HTERT RPE-1 (cell line): ENCODE data around the gene STPG4.
"Not testable (repeated sequence)": the region's sequence is repeated elsewhere in the genome, so short reads cannot be mapped to it uniquely, and the experiment has no call there.

Experiments
- in situ Hi-C: fragments of 300-500 bp; cut with MboI; formaldehyde crosslinking; loops from 4 replicates; pipeline ENCODE4 v1.14.3; 2020; ENCODE audit warnings: low sequenced_read_pairs

The STPG4 gene

GRCh38 chr2:47173986-47174732 is 19.1 kb upstream of the STPG4 start:
- in situ Hi-C loops, result no loop called here

GRCh38 chr2:47172922-47173695 is 18.0 kb upstream of the STPG4 start:
- in situ Hi-C loops, result no loop called here

GRCh38 chr2:47172156-47172921 is 17.2 kb upstream of the STPG4 start:
- in situ Hi-C loops, result no loop called here

- in situ Hi-C loops, result no loop called here
These were observed 14.7 kb upstream of the STPG4 start for GRCh38 chr2:47169784-47170183.

- in situ Hi-C loops, result not testable (repeated sequence)
These were observed 13.8 kb upstream of the STPG4 start for GRCh38 chr2:47168895-47169294.

- in situ Hi-C loops, result no loop called here
These were observed 12.0 kb upstream of the STPG4 start for GRCh38 chr2:47167149-47167548.

GRCh38 chr2:47165001-47165555 is 10.0 kb upstream of the STPG4 start:
- in situ Hi-C loops, result no loop called here

- in situ Hi-C loops, result no loop called here
These were observed 7.7 kb upstream of the STPG4 start for GRCh38 chr2:47162780-47163179.

GRCh38 chr2:47161475-47161874 is 6.4 kb upstream of the STPG4 start:
- in situ Hi-C loops, result no loop called here

GRCh38 chr2:47160660-47161059 is 5.6 kb upstream of the STPG4 start:
- in situ Hi-C loops, result no loop called here

- in situ Hi-C loops, result no loop called here
These were observed 5.1 kb upstream of the STPG4 start for GRCh38 chr2:47160211-47160610.

GRCh38 chr2:47159627-47160026 is 4.5 kb upstream of the STPG4 start:
- in situ Hi-C loops, result no loop called here

- in situ Hi-C loops, result no loop called here
These were observed 3.5 kb upstream of the STPG4 start for GRCh38 chr2:47158576-47158975.

GRCh38 chr2:47152803-47153202 is 2.3 kb downstream of the STPG4 start:
- in situ Hi-C loops, result no loop called here

GRCh38 chr2:47150175-47150574 is 4.9 kb downstream of the STPG4 start:
- in situ Hi-C loops, result no loop called here

GRCh38 chr2:47147021-47147420 is 8.1 kb downstream of the STPG4 start:
- in situ Hi-C loops, result no loop called here

GRCh38 chr2:47145466-47145865 is 9.6 kb downstream of the STPG4 start:
- in situ Hi-C loops, result no loop called here

GRCh38 chr2:47141520-47141919 is 13.6 kb downstream of the STPG4 start:
- in situ Hi-C loops, result no loop called here

GRCh38 chr2:47134386-47135090 is 20.6 kb downstream of the STPG4 start:
- in situ Hi-C loops, result no loop called here

GRCh38 chr2:47133046-47133445 is 22.1 kb downstream of the STPG4 start:
- in situ Hi-C loops, result no loop called here
